Subcutaneous abdominal adipose tissue (tissue), 5 donors: Measurements from ENCODE around the gene KRTAP10-3.

Experiments used
- H3K27ac ChIP-seq: one replicate; pipeline ENCODE4 v1.7.0; 2013; ENCODE audit warnings: low read depth, mild to moderate bottlenecking, inconsistent platforms, low read length, moderate library complexity
- H3K27me3 ChIP-seq, 5 donors: one replicate each; pipeline ENCODE4 v1.7.0; 2013; ENCODE audit warnings: low read length in 5 of 5, inconsistent platforms in 1 of 5; ENCODE audit not compliant: control insufficient read depth in 5 of 5, insufficient read depth in 4 of 5
- H3K36me3 ChIP-seq, 5 donors: one replicate each; pipeline ENCODE4 v1.7.0; 2013; ENCODE audit warnings: low read length in 5 of 5; ENCODE audit not compliant: control insufficient read depth in 5 of 5, insufficient read depth in 5 of 5
- H3K4me1 ChIP-seq, 5 donors: one replicate each; pipeline ENCODE4 v1.7.0; 2013; ENCODE audit warnings: low read length in 5 of 5, mild to moderate bottlenecking in 3 of 5, moderate library complexity in 1 of 5; ENCODE audit not compliant: control insufficient read depth in 5 of 5, insufficient read depth in 5 of 5
- H3K4me3 ChIP-seq, 5 donors: one replicate each; pipeline ENCODE4 v1.7.0; 2013; ENCODE audit warnings: low read length in 5 of 5, low read depth in 1 of 5
- H3K9ac ChIP-seq, 5 donors: one replicate each; pipeline ENCODE4 v1.7.0; 2013; ENCODE audit warnings: low read length in 5 of 5, mild to moderate bottlenecking in 4 of 5, moderate library complexity in 3 of 5
- H3K9me3 ChIP-seq, 5 donors: one replicate each; pipeline ENCODE4 v1.7.0; 2013; ENCODE audit warnings: low read length in 5 of 5; ENCODE audit not compliant: control insufficient read depth in 5 of 5
- donor health status: healthy.
- donor health status: healthy.
- donor health status: healthy.
- donor health status: healthy.
- donor health status: healthy.

Gene KRTAP10-3

DNA sequence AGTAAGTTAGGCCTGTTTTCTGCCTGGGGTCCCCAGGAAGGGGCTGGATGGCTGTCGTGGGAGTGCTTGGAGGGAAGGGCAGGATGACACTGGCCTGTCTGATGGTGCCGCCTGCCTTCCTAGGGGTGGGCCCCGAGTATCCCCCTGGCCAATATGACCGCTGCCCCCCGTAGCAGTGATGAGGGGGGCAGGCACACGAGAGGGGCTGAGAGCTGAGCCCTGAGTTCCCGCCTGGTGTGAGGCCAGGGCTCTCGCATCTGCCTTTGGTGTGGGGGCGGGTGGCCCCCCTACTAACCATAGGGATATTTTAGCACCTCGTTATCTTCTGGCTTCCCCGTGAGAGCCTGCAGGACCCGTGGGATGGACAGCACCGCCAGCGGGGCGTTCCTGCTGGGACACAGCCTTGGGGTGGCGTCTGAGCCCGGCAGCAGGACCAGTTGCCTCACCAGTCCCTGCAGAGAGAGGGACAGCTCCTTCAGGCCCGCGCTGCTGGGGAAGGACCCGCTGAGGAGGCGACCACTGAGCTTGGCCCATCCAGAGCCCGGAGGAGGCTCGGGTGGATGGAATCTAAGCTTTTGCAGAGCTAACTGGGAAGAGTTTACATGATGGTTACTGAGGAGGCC lies 29.0 kb downstream of the KRTAP10-3 start:
- H3K9me3 ChIP-seq, result no peaks in the 10 kb centered on the region
- no peak overlapping the region for H3K4me3 ChIP-seq
- H3K4me1 ChIP-seq, result peaks cover 0 to 2% (median 0%) of the 10 kb centered on the region in 5 donors
- no peaks in the 10 kb centered on the region for H3K36me3 ChIP-seq
- H3K27ac ChIP-seq, result no peak overlapping the region
- no peak overlapping the region for H3K9ac ChIP-seq
- peaks cover 3 to 18% (median 12%) of the 10 kb centered on the region in 5 donors for H3K27me3 ChIP-seq

DNA sequence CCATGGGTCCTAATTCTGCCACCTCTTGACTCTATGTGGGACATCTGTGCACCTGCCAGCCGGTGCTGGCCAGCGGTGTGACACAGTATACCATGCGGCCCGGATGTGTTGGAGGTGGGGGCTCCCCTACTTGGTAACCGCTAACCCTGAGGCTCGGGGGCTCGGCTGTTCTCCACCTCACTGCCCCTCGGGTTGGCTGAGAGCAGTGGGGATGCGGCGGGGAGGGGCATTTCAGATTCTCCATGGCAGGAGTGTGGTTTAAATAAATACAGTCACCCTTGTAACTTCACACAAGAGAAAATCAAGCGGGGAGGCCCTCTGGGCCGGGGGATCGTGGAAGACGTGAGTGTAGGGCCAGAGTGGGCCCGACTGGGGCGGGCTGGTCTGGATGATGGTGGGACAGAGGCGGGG lies 29.6 kb downstream of the KRTAP10-3 start:
- Histone ChIP-seq H3K27ac (no peak overlapping the region), H3K4me3 (no peak overlapping the region), H3K36me3 (no peaks in the 10 kb centered on the region)

DNA sequence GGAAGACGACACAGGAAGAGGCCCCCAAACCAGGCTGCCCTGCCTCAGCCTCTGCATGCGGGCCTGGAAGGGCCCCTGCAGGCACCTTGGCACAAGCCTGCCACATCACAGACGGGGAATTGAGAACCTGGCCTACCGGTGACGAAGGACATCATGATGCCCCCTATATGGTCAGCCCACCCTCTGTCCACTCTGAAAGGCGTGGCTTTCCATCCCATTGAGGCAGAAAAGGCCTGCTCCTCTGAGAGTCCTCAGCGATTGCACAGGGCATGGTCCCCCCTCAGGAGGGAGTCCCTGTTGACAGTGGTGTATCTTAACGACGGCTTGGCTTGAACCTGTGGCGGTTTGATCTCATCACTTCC lies 30.0 kb downstream of the KRTAP10-3 start:
- H3K36me3 ChIP-seq, result no peaks in the 10 kb centered on the region
- no peak overlapping the region for H3K4me3 ChIP-seq
- H3K9ac ChIP-seq, result no peak overlapping the region
- peaks cover 5 to 18% (median 12%) of the 10 kb centered on the region in 5 donors for H3K27me3 ChIP-seq
- H3K4me1 ChIP-seq, result peaks cover 0 to 2% (median 0%) of the 10 kb centered on the region in 5 donors
- no peak overlapping the region for H3K27ac ChIP-seq
- no peaks in the 10 kb centered on the region for H3K9me3 ChIP-seq

More for the DNA sequence above, 29.6 kb downstream of the KRTAP10-3 start:
- H3K9ac ChIP-seq, result no peak overlapping the region
- peaks cover 0 to 2% (median 0%) of the 10 kb centered on the region in 5 donors for H3K4me1 ChIP-seq
- H3K9me3 ChIP-seq, result no peaks in the 10 kb centered on the region
- H3K27me3 ChIP-seq, result peaks cover 3 to 18% (median 12%) of the 10 kb centered on the region in 5 donors

DNA sequence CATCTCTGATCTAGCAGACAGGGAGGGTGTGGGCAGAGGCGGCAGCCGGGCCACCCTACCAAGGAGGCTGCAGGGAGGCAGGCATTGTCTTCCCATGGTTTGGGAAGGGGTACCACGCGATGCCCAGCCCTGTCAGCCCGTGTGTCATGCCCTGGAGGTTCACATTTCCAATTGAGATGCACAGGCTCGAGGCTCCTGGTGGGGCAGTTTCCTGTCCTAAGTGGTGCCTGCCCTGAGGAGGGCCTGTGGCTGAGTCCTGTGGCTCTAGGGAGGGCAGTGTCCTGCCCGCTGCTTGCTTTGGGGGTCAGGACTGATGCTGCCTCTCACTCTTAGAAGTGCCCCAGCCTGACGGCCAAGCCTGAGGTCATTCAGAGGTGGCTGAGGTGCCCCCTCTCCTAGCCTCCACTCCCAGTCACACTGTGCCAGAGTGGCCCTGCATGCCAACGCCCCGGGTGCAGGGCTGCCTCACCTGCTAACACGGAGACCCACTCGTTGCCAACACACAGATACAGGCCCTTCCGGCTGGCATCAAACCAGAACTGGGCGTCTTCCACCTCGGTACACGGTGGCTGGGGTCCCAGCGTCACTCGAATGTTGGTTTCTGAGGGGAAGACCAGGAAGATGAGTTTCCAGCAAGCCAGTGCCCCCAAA lies 30.5 kb downstream of the KRTAP10-3 start:
- no peaks in the 10 kb centered on the region for H3K9me3 ChIP-seq
- peaks cover 0 to 2% (median 0%) of the 10 kb centered on the region in 5 donors for H3K4me1 ChIP-seq
- no peaks in the 10 kb centered on the region for H3K36me3 ChIP-seq
- peaks cover 9 to 18% (median 12%) of the 10 kb centered on the region in 5 donors for H3K27me3 ChIP-seq
- no peak overlapping the region for H3K4me3 ChIP-seq
- H3K9ac ChIP-seq, result no peak overlapping the region
- no peak overlapping the region for H3K27ac ChIP-seq

DNA sequence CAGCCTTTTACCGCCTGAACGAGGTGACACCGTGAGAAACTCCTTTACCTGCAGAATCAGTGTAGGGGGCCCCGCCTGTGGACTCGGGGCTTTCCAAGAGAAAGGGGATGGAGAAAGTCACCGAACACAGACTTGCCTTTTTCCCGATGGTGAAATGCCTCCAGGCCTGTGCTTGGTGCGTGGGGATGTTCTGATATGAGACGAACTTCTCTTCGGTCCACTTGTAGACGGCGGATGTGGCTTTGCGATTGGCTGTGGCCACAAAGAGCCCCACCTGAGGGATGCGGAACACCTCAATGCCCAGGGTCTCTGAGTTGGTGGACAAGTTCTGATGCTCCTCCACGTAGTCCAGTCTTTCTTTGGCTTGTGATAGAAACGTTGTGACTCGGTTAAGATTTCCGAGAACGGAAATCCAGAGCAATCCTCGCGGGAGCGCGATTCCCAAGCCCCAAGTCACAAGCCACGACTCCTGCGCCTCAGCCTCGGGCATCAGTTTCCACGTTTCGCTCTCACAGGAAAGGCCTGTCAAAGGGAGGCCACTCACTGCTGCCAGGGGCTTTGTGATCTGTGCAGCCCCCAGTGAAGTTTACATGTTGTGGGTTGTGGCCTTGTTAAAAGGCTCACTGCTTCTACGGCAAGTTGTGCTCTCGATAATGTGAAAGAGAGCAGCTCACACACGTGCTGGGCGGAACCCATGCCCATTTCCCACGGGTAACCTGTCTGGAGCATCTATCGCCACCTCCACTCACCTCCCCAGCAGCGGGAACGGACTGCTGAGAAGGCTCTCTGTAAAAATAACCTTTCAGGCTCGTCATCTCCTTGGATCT lies 31.2 kb downstream of the KRTAP10-3 start:
- Histone ChIP-seq H3K4me1 (peaks cover 0 to 2% (median 0%) of the 10 kb centered on the region in 5 donors), H3K9ac (no peak overlapping the region), H3K4me3 (no peak overlapping the region), H3K9me3 (no peaks in the 10 kb centered on the region), H3K27ac (no peak overlapping the region), H3K36me3 (no peaks in the 10 kb centered on the region), H3K27me3 (peaks cover 8 to 22% (median 12%) of the 10 kb centered on the region in 5 donors)

DNA sequence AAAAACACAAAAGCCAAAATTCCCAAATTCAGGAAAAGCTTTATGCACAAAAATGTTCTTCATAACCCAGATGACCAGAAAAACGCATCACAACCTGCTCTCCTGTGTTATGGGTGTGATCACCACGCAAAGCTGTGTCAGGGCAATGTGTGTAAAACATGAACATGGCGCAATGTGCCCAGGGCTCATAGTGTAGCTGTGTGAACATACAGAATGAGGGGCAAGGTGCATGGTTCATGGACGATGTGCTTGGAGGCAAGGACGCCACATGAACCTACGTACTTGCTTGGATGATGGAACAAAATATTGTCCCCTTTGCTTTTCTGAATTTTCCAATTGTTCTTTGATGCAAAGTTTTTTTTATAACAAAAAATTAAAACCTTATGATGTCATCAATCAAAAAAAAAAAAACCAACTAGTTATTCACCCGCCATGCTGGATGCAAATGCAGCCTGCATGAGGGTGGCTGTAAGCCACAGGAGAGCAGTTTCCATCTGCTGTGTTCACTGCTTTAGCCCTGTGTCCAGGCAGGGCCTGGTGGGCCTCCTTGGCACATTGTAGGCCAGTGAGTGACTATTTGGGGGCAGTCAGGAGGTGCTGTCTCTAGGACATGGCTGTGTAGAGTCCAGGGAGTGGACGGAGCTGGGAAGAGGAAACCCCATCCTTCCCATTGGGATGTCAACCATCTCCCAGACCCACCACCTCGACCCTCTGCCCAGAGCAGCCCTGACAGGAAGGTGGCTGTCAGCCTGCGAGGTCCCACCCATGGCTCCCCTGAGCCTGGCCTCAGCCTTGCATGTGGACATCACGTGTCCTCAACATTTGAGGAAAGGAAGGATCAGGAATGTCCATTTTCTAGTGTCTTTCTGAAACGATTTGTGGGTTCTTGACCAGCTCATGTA lies 32.2 kb downstream of the KRTAP10-3 start:
- Histone ChIP-seq H3K9ac (no peak overlapping the region), H3K4me1 (peaks cover 0 to 2% (median 0%) of the 10 kb centered on the region in 5 donors), H3K36me3 (no peaks in the 10 kb centered on the region), H3K27ac (no peak overlapping the region), H3K27me3 (peaks cover 8 to 21% (median 9%) of the 10 kb centered on the region in 5 donors), H3K4me3 (no peak overlapping the region), H3K9me3 (no peaks in the 10 kb centered on the region)

DNA sequence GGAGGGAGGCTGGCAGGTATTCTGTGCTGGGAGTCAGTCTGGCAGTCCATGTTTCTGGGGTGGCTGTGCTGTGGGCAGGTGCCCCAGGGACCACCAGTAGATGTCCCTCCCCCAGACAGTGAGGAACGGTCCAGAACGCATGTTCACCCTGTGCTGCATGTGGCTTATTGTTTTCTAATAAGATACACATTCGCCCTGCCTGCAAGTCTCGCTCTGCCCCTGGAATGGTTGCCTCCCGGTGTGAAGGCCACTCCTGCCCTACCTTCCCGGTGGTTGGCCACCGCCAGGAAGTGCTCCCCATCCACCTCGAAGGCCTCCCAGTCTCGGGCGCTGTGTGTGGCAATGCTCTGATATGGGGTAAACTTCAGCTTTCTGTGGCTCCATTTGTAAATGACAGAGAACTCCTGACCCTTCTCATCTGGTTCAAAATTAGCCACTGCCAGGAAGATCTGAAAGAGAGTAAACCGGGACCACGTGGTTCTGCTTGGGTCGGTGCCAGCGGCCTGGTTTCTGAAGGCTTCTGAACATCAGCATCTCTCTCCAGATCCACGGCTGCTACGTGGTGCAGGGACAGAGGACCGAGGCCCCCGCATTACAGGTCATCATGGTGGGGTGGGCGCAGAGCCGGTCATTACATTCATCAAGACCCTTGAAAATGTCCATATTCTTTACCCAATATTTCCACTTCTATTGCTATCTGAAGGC lies 33.1 kb downstream of the KRTAP10-3 start:
- Histone ChIP-seq H3K4me1 (peaks cover 0 to 2% (median 0%) of the 10 kb centered on the region in 5 donors), H3K9me3 (no peaks in the 10 kb centered on the region), H3K36me3 (no peaks in the 10 kb centered on the region), H3K4me3 (no peak overlapping the region), H3K9ac (no peak overlapping the region), H3K27me3 (peaks cover 4 to 20% (median 9%) of the 10 kb centered on the region in 5 donors), H3K27ac (no peak overlapping the region)

DNA sequence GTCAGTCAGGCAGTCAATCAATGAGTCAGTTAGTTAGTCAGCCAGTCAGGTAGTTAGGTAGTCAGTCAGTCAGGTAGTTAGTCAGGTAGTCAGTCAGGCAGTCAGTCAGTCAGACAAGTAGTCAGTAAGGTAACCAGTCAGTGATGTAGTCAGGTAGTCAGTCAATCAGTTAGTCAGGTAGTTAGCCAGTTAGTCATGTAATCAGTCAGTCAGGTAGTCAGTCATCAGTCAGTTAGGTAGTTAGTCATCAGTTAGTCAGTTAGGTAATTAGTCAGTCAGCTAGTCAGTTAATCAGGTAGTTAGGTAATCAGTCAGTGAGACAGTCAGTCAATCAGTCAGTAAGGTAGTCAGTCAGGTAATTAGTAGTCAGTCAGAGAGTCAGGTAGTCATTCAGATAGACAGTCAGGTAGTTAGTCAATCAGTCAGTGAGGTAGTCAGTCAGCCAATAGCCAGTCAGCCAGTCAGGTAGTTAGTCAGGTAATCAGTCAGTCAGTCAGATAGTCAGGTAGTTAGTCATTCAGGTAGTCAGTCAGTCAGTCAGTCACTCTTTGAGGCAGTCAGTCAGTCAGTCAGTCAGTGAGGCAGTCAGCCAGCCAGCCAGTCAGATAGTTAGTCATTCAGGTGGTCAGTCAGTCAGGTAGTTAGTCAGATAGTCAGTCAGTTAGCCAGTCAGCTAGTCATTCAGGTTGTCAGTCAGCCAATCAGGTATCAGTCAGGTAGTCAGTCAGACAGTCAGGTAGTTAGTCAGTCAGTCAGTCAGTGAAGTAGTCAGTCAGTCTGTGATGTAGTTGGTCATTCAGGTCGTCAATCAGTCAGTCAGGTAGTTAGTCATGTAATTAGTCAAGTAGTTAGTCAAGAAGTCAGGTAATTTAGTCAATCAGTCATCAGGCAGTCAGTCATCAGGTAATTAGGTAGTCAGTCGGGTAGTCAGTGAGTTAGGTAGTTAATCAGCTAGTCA lies 33.9 kb downstream of the KRTAP10-3 start:
- H3K9me3 ChIP-seq, result no peaks in the 10 kb centered on the region
- no peak overlapping the region for H3K4me3 ChIP-seq
- peaks cover 0 to 2% (median 0%) of the 10 kb centered on the region in 5 donors for H3K4me1 ChIP-seq
- H3K27me3 ChIP-seq, result peaks cover 0 to 22% (median 9%) of the 10 kb centered on the region in 5 donors
- H3K9ac ChIP-seq, result no peak overlapping the region
- no peak overlapping the region for H3K27ac ChIP-seq
- no peaks in the 10 kb centered on the region for H3K36me3 ChIP-seq
